Parathyroid adenoma (tissue), 2 donors: ENCODE results near the gene HKDC1.

ENCODE experiments used
- H2AFZ ChIP-seq: fragments of 300-600 bp; sonication (generic); one replicate; pipeline ENCODE4 v1.7.0; 2017; ENCODE audit warnings: antibody characterized with exemption, mild to moderate bottlenecking
- H3K27ac ChIP-seq: fragments of 300-600 bp; sonication (generic); one replicate; pipeline ENCODE4 v1.7.0; 2017
- H3K27me3 ChIP-seq: fragments of 300-600 bp; sonication (generic); one replicate; pipeline ENCODE4 v1.7.0; 2017; ENCODE audit warnings: low read length; ENCODE audit not compliant: control insufficient read depth, insufficient read depth
- H3K36me3 ChIP-seq: fragments of 300-600 bp; sonication (generic); one replicate; pipeline ENCODE4 v1.7.0; 2017; ENCODE audit warnings: low read length; ENCODE audit not compliant: control insufficient read depth, insufficient read depth
- H3K4me1 ChIP-seq: fragments of 300-600 bp; sonication (generic); one replicate; pipeline ENCODE4 v1.7.0; 2017; ENCODE audit warnings: control low read depth
- H3K4me2 ChIP-seq: fragments of 300-600 bp; sonication (generic); one replicate; pipeline ENCODE4 v1.7.0; 2017; ENCODE audit warnings: low read length
- H3K4me3 ChIP-seq: fragments of 300-600 bp; sonication (generic); one replicate; pipeline ENCODE4 v1.7.0; 2017; ENCODE audit warnings: low read depth, low read length
- H3K79me2 ChIP-seq: fragments of 300-600 bp; sonication (generic); one replicate; pipeline ENCODE4 v1.7.0; 2017; ENCODE audit warnings: control low read depth
- H3K9ac ChIP-seq: fragments of 300-600 bp; sonication (generic); one replicate; pipeline ENCODE4 v1.7.0; 2017; ENCODE audit warnings: mild to moderate bottlenecking
- H3K9me3 ChIP-seq: fragments of 300-600 bp; sonication (generic); one replicate; pipeline ENCODE4 v1.7.0; 2017; ENCODE audit warnings: low read length; ENCODE audit not compliant: control insufficient read depth
- TF ChIP-seq, protein P1 (sequence below): fragments of 300-600 bp; sonication (generic); IDR thresholded peaks from one replicate; pipeline ENCODE4 v1.7.0; 2017; ENCODE audit warnings: antibody characterized with exemption, mild to moderate bottlenecking
- donor health status: primary hyperparathyroidism.

Gene HKDC1

DNA sequence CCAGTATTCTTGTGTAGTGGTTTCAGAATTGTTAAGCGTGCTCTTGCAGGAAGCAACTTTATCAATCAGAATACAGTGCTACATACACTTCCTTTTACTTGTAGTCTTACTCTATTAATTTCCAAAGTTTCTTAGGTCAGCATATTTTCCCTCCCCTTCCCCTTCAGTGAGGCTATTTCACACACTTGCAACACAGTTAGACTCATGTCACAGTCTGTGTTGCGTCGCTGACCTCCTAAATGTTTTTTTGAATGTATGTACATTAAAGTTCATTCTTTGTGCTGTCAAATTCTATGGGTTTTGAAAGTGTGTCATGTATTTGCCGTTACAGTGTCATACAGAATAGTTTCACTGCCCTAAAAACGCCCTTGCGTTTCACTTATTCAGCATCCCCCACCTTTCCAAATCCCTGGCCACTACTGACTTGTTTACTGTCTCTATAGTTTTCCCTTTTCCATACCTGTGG lies 5.4 kb upstream of the HKDC1 start:
- peak overlapping the region; percentile 84 for H3K27ac ChIP-seq
- TF ChIP-seq, protein P1, sequence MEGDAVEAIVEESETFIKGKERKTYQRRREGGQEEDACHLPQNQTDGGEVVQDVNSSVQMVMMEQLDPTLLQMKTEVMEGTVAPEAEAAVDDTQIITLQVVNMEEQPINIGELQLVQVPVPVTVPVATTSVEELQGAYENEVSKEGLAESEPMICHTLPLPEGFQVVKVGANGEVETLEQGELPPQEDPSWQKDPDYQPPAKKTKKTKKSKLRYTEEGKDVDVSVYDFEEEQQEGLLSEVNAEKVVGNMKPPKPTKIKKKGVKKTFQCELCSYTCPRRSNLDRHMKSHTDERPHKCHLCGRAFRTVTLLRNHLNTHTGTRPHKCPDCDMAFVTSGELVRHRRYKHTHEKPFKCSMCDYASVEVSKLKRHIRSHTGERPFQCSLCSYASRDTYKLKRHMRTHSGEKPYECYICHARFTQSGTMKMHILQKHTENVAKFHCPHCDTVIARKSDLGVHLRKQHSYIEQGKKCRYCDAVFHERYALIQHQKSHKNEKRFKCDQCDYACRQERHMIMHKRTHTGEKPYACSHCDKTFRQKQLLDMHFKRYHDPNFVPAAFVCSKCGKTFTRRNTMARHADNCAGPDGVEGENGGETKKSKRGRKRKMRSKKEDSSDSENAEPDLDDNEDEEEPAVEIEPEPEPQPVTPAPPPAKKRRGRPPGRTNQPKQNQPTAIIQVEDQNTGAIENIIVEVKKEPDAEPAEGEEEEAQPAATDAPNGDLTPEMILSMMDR = no peak
- H3K4me1 ChIP-seq = peaks cover 21% of the 10 kb centered on the region

DNA sequence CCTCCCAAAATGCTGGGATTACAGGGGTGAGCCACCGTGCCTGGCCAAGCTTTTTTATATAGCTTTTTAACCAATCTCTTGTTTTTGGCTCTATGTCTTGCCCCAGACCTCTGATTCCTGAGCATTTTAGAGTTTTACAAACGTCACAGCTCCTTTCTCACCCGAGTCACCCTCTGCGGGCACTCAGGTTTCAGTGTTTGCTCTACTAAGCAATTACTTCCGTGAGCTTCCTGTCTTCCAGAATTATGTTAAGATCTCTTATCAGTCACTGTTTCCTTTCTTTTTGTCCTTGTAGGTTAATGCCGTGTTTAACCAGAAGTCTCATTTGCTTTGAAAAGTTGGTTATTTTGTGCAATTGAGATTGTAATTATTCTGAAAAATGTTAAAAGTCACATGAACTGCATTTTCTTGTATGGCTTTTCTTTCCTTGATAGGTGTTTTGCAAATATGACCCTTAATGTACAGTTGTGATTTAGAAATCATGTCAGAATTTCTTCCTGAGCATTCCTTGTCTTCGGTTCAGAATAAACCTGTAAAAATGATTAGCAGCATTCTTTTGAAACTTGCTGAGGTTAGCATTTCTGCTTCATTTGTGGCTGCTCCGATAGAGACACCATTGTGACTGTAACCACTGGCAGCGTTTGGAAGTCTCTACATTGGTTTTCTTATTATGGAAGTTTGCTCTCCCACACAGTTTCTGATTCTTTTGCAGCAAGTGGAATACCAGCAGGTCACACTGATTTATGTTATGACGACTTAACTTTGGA lies 4.5 kb upstream of the HKDC1 start:
- peak overlapping the region; percentile 58 for H2AFZ ChIP-seq
- H3K27me3 ChIP-seq = no peaks in the 10 kb centered on the region
- H3K36me3 ChIP-seq = no peaks in the 10 kb centered on the region
- no peak overlapping the region for H3K9ac ChIP-seq
- H3K27ac ChIP-seq = peak overlapping the region; percentile 84
- H3K4me2 ChIP-seq = peak overlapping the region; percentile 65
- no peaks in the 10 kb centered on the region for H3K9me3 ChIP-seq
- no peaks in the 10 kb centered on the region for H3K79me2 ChIP-seq
- TF ChIP-seq, protein P1 = no peak
- peaks cover 21% of the 10 kb centered on the region for H3K4me1 ChIP-seq
- H3K4me3 ChIP-seq = peak overlapping the region; percentile 31

More for the DNA sequence above, 5.4 kb upstream of the HKDC1 start:
- Histone ChIP-seq H3K36me3 (no peaks in the 10 kb centered on the region), H3K9ac (no peak overlapping the region), H3K4me3 (no peak overlapping the region), H3K4me2 (no peak overlapping the region), H3K27me3 (no peaks in the 10 kb centered on the region), H2AFZ (no peak overlapping the region), H3K9me3 (no peaks in the 10 kb centered on the region), H3K79me2 (no peaks in the 10 kb centered on the region)

DNA sequence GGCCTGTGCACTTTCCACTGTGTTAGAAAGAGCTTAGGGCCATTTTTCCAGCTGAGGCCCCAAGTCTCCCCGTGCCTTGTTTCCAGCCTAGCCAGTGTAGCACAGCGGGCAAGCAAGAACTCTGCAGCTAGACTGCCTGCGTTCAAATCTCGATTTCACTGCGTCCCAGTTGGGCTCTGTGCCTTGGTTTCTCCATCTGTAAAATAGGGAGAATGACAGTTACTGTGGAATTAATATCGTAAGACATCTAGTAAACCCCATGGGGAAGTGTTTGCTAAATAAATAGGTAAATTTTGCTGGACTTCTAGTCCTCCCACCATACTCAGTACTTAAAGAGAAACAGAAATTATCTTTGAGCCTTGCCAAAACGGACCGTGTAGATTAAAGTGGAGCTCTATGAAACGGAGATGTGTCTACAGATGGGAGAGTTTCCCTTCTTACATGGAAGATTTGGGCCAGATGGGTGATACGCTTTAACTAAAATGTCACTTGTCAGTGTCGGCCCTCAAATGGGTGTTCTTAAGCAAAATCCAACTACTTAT lies 3.5 kb upstream of the HKDC1 start:
- H3K79me2 ChIP-seq = no peaks in the 10 kb centered on the region
- no peaks in the 10 kb centered on the region for H3K27me3 ChIP-seq
- TF ChIP-seq, protein P1 = no peak
- H3K4me1 ChIP-seq = peaks cover 21% of the 10 kb centered on the region
- H3K4me2 ChIP-seq = no peak overlapping the region
- H3K4me3 ChIP-seq = no peak overlapping the region
- no peaks in the 10 kb centered on the region for H3K36me3 ChIP-seq
- H3K9ac ChIP-seq = no peak overlapping the region
- H3K9me3 ChIP-seq = no peaks in the 10 kb centered on the region
- peak overlapping the region; percentile 84 for H3K27ac ChIP-seq
- H2AFZ ChIP-seq = peak overlapping the region; percentile 58

DNA sequence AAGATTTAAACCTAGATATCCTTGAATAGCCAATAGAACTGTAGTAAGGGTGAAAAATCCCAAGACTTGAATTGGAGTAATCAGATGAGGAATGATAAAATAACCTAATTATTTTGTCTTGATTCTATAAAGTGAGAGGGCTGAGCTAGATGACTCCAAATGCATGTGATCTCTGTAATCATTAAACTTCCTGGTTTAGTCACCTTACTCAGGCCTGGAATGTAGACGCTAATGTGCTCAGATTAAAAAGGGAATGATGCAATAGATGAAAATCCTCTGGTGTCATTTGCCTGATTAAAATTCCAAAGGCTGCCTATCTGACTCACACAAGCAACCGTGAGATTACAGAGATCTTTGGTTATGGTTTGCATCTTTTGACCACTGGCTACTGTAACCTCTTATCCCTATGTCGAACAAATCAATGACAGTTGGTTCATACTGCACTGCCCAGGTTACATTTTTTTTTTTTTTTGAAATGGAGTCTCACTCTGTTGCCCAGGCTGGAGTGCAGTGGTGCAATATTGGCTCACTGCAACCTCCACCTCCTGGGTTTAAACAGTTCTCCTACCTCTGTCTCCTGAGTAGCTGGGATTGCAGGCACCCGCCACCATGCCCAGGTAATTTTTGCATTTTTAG lies 2.9 kb upstream of the HKDC1 start:
- Histone ChIP-seq H3K27ac (peak overlapping the region; percentile 84), H3K9ac (no peak overlapping the region), H3K9me3 (no peaks in the 10 kb centered on the region), H3K4me3 (no peak overlapping the region), H2AFZ (peak overlapping the region; percentile 35), H3K36me3 (no peaks in the 10 kb centered on the region), H3K4me1 (peaks cover 23% of the 10 kb centered on the region), H3K79me2 (no peaks in the 10 kb centered on the region), H3K27me3 (no peaks in the 10 kb centered on the region), H3K4me2 (no peak overlapping the region)
- TF ChIP-seq, protein P1 = no peak
